GM19023 (cell line): ENCODE data around the gene EMCN.
"Not testable (repeated sequence)": the region's sequence is repeated elsewhere in the genome, so short reads cannot be mapped to it uniquely, and the experiment has no call there.

Source experiments
- ATAC-seq: cut with Tn5 transposase; IDR thresholded peaks from one replicate; pipeline ENCODE4 v1.9.1; 2021; ENCODE audit warnings: mild to moderate bottlenecking, moderate library complexity; ENCODE audit not compliant: unreplicated experiment

Gene EMCN

DNA sequence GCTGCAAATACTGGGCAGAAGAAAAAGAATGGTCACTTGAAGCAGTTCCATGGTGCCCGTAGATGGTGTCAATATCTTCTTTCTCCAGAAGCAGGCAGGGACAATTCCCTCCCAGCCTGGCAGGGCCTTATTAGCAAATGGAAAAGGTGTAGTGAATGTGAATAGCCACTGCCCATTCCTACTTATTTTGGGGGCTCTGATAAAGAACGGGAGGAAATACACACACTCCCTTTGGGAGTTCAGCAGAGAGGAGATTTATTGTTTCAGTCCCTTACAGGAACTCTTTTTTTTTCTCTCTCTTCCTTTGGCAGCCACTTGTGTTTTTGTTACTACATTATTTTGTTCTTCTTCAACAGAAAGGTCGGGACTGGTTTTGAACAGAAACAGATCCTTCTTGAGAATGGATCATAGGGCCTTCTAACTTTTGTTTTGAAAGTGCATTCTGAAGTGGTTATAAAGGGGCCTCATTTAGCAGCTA is at the start of gene EMCN:
Gene EMCN, minus strand, starts transcription at position 159 of the 478 bp plus-strand sequence. Its CDS starts 108 bp downstream, at position 51.
- no peak for ATAC-seq

- no peak for ATAC-seq
Observed at GRCh38 chr4:100566396-100566795, 48.6 kb upstream of the EMCN start.

GRCh38 chr4:100557306-100557705 is 39.5 kb upstream of the EMCN start:
- ATAC-seq: no peak

- no peak for ATAC-seq
Observed at GRCh38 chr4:100555611-100556337, 38.0 kb upstream of the EMCN start.

DNA sequence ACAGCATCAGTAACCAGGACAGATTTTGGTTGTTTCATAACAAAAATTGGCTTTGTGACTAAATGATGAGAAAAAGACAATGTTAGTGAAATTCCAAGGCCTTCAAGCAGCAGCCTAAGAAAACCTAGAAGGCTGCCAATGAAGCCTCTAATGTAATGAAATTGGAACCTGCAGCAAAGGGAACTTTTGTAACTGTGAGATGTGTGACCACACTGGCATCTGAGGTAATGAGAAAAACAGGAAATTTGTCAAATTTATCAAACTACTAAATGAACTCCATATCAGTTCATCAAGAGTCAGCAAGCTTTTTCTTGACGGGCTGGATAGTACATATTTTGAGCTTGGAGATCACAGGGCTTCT is 30.4 kb upstream of the EMCN start:
- ATAC-seq: no peak

DNA sequence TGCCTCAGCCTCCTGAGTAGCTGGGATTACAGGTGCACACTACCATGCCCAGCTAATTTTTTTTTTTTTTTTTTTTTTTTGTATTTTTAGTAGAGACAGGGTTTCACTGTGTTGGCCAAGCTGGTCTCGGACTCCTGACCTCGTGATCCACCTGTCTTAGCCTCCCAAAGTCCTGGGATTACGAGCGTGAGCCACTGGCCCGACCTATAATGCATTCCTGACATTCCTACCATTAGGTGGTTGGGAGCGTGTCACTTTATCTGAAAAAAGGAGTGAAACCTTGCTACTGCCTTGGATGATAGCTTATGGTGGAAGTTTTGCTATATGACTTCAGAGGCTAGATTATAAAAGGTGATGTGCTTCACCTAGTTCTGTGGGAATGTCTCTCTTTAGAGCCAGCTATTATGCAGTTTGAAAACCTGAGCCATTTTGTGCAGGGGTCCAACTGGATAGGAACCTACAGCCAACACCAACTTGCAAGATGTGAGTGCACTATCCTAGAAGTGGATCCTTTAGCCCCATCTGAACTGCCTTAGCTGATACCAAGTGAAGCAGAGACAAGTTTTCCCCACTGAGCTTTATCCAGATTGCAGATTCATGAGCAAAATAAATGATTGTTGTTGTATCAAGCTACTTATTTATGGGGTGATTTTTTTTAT is 29.8 kb upstream of the EMCN start:
- no peak for ATAC-seq

DNA sequence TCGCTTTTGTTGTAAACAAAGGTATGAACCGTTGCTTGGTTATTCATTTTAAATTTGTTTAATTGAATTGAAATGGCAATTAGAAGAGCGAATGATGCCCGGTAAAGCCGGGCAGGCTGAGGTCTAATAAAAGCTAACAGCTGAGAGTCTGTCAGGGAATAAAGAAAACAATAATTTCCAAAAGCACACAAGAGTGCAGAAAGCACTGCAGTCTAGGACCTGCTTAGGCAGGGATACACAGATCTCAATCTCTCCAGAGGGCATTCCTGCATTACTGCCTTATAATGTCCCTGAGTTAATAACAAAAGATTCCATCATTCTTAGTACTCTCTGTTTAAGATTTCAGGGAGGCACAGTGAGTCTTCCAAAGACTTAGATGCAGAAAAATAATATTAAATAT is 27.6 kb upstream of the EMCN start:
- no peak for ATAC-seq

- no peak for ATAC-seq
Observed at GRCh38 chr4:100540131-100540530, 22.3 kb upstream of the EMCN start.

DNA sequence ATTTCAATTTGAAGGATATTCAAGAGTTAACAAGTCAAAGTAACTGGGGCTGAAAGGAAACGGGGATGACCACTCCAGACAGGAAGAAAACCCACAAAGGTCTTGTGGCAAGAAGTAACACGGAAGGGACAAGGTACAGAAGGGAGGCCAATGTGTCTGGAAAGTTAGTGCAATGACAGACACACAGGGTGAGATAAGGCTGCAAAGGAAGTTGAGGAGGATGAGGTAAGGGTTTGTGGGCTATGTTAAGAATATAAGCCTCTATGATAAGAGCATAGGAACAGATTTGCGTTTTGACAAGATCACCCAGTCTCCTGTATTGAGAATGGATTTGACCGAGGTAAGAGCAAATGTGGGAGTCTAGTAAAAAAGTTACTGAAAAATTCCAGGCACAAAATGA is 21.9 kb upstream of the EMCN start:
- no peak for ATAC-seq

GRCh38 chr4:100533741-100534140 is 15.9 kb upstream of the EMCN start:
- no peak for ATAC-seq

- not testable (repeated sequence) for ATAC-seq
Observed at GRCh38 chr4:100530161-100530560, 12.3 kb upstream of the EMCN start.

- ATAC-seq: no peak
Observed at GRCh38 chr4:100525686-100526085, 7.9 kb upstream of the EMCN start.

GRCh38 chr4:100519205-100519604 is 1.4 kb upstream of the EMCN start:
- ATAC-seq: no peak

GRCh38 chr4:100516225-100516624 is 1.6 kb downstream of the EMCN start:
- ATAC-seq: no peak

DNA sequence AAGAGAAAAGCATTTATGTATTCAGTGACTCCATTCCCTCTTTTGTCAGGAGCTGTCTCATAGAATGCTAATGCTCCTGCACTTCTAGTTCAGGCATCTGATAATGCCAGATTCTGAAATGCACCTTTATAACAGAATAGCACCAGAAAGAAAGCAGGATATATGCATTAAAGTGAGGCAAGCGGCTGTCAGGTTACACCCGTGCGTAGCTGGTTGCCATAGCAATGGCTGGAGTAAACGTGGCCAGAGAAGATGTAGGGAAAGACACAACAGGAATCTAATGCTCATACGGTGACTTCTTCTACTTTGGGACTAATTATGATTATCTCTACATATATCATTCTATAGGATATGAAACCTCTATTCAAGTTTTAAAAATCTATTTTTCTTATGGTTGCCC is 5.9 kb downstream of the EMCN start:
- ATAC-seq: no peak

DNA sequence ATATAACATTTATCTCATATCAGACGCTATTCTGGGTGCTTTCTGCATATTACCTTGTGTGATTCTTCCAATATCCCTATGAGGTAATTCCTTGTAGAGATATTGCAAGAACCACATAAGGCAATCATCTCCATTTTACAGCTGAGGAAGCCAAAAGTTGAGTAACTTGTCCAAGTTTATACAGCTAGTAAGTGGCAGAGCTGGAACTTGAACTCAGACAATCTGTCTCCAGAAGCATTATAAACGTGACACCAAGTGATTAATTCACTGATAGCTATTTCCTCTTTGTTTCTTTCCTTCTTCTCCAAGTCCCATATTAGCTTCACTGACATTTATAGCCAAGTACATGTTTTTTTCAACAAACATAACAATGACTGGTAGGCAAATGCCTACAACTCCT is 7.3 kb downstream of the EMCN start:
- no peak for ATAC-seq

- no peak for ATAC-seq
Observed at GRCh38 chr4:100509386-100509785, 8.4 kb downstream of the EMCN start.

- ATAC-seq: no peak
Observed at GRCh38 chr4:100508691-100509090, 9.1 kb downstream of the EMCN start.

GRCh38 chr4:100504086-100504874 is 13.5 kb downstream of the EMCN start:
- no peak for ATAC-seq

GRCh38 chr4:100497791-100498190 is 20.0 kb downstream of the EMCN start:
- ATAC-seq: no peak

- no peak for ATAC-seq
Observed at GRCh38 chr4:100495074-100495473, 22.7 kb downstream of the EMCN start.

DNA sequence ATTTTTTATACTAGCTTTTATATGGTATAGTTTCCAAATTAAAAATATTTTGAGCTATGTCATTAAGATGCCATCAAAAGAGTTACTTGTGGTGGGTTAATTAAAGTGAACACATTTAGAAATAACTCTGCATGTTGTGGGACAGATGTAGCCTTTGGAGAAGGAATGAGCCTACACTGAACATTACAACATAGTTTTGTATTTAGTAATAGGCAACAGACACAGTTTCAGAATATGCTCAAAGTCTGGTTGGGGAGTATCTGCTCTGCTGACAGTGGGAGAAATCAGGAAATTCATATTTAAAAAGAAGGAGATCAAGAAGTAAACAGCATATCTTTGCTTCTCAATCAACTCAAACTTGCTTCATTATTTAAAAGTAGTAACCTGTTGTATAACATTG is 23.7 kb downstream of the EMCN start:
- no peak for ATAC-seq
